Measurements from ENCODE around the gene YPEL1.

Gene YPEL1

GRCh38 chr22:21677606-21678443 lies 57.8 kb downstream of the YPEL1 start:
- Mint-ChIP-seq H3K36me3 (peaks cover 47% of the 10 kb centered on the region), H3K4me3 (no peak overlapping the region), H3K27ac (no peak overlapping the region), H3K4me1 (peaks cover 14% of the 10 kb centered on the region), H3K27me3 (no peaks in the 10 kb centered on the region), H3K9me3 (no peaks in the 10 kb centered on the region)
- ATAC-seq, result no peak

DNA sequence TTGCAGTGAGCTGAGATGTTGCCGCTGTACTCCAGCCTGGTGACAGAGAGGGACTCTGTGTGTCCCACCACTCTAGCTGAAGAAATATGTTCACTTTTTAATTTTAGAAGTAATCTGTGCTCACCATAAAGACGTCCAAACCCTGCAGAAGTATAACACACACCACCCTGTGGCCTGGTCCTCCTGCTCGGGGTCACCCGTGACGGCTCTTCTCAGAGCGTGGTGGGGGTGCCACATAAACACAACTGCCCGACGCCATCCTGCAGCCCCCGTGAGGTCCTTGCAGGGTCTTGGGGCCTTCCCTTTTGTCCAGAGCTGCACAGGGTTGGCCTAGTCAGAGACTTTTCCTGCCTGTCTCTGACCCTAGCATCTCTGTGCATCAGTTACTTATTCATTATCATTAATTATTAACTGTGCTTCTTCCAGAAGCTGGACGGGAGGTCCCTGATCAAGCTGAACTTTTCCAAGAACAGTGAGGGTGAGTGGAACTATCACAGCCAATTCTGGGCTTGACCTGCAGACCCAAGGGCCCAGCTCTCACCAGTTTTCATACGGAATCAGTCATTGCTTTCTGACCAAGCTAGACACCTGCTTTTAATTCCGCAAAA lies 60.9 kb downstream of the YPEL1 start:
- Mint-ChIP-seq H3K4me3 (no peak overlapping the region), H3K4me1 (peaks cover 19% of the 10 kb centered on the region), H3K36me3 (peaks cover 58% of the 10 kb centered on the region), H3K9me3 (no peaks in the 10 kb centered on the region), H3K27ac (no peak overlapping the region), H3K27me3 (no peaks in the 10 kb centered on the region)
- no peak for ATAC-seq

- peaks cover 27% of the 10 kb centered on the region for H3K4me1 Mint-ChIP-seq
- no peak overlapping the region for H3K4me3 Mint-ChIP-seq
- H3K9me3 Mint-ChIP-seq, result no peaks in the 10 kb centered on the region
- no peak for ATAC-seq
- no peaks in the 10 kb centered on the region for H3K27me3 Mint-ChIP-seq
- H3K36me3 Mint-ChIP-seq, result peaks cover 62% of the 10 kb centered on the region
- H3K27ac Mint-ChIP-seq, result no peak overlapping the region
Observed at GRCh38 chr22:21673534-21674321, 61.9 kb downstream of the YPEL1 start.

GRCh38 chr22:21672107-21672629 lies 63.4 kb downstream of the YPEL1 start:
- H3K27me3 Mint-ChIP-seq, result no peaks in the 10 kb centered on the region
- H3K4me3 Mint-ChIP-seq, result no peak overlapping the region
- H3K4me1 Mint-ChIP-seq, result peaks cover 38% of the 10 kb centered on the region
- no peak overlapping the region for H3K27ac Mint-ChIP-seq
- no peak for ATAC-seq
- H3K9me3 Mint-ChIP-seq, result no peaks in the 10 kb centered on the region
- H3K36me3 Mint-ChIP-seq, result peaks cover 62% of the 10 kb centered on the region

GRCh38 chr22:21669026-21669425 lies 66.6 kb downstream of the YPEL1 start:
- Mint-ChIP-seq H3K27ac (no peak overlapping the region), H3K4me1 (peaks cover 58% of the 10 kb centered on the region), H3K9me3 (no peaks in the 10 kb centered on the region), H3K4me3 (no peak overlapping the region), H3K36me3 (peaks cover 40% of the 10 kb centered on the region), H3K27me3 (no peaks in the 10 kb centered on the region)
- ATAC-seq, result no peak

GRCh38 chr22:21666786-21667185 lies 68.8 kb downstream of the YPEL1 start:
- Mint-ChIP-seq H3K4me3 (peak overlapping the region; percentile 96), H3K9me3 (no peaks in the 10 kb centered on the region), H3K27me3 (no peaks in the 10 kb centered on the region), H3K36me3 (peaks cover 17% of the 10 kb centered on the region), H3K4me1 (peaks cover 41% of the 10 kb centered on the region), H3K27ac (peak overlapping the region; percentile 96)
- no peak for ATAC-seq

DNA sequence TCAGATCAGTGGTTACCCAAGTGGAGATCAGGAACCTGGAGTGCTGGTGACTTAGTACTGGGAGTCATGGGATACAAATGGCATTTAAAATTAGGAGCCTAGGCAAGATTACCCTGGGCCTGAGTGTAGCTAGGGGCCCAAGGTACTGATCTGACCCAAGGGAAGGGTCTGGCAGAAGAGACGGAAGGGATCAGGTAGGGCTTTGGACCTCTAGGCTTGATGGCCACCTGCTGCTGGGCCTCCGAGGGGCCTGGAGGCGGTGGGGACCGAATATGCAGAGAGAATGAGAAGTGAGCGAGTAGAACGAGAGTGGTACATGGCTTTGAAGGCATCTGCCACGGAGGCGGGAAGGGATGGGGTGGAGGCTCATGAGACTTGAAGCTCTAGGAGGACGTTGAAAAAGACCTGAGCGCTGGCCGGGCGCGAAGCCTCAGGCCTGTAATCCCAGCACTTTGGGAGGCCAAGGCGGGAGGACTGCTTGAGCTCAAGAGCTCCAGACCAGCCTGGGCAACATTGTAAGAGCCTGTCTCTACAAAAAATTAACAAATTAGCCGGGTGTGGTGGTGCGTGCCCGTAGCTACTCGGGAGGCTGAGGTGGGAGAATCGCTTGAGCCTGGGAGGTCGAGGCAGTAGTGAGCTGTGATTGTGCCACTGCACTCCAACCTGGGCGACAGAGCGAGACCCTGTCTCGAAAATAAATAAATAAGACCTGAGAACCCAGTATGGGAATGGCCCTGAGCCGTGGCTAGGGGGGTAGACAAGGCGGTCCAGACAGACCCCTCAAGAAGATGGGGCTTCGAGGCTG lies 70.3 kb downstream of the YPEL1 start:
- H3K4me3 Mint-ChIP-seq, result peak overlapping the region; percentile 96
- ATAC-seq, result no peak
- H3K36me3 Mint-ChIP-seq, result peaks cover 5% of the 10 kb centered on the region

DNA sequence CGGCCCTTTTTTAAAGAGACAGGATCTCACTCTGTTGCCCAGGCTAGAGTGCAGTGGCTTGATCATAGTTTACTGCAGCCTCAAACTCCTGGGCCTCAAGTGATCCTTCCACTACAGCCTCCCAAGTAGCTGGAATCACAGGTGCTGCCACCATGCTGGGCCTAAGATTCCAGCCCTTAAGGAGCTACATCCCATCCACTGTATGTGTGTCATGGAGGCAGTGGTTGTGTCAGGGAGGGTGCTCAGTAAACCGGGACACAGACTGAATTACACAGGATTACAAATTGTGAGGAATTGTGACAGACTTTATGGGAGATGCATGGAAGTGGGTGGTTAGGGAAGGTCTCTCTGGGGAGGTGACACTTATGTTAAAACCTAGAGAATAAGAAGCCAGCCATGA lies 71.9 kb downstream of the YPEL1 start:
- Mint-ChIP-seq H3K4me1 (peaks cover 30% of the 10 kb centered on the region), H3K27me3 (no peaks in the 10 kb centered on the region), H3K36me3 (no peaks in the 10 kb centered on the region), H3K4me3 (no peak overlapping the region), H3K9me3 (no peaks in the 10 kb centered on the region), H3K27ac (no peak overlapping the region)
- no peak for ATAC-seq

More for the DNA sequence above, 70.3 kb downstream of the YPEL1 start:
- Mint-ChIP-seq H3K27me3 (no peaks in the 10 kb centered on the region), H3K9me3 (no peaks in the 10 kb centered on the region), H3K27ac (peak overlapping the region; percentile 96), H3K4me1 (peaks cover 40% of the 10 kb centered on the region)

DNA sequence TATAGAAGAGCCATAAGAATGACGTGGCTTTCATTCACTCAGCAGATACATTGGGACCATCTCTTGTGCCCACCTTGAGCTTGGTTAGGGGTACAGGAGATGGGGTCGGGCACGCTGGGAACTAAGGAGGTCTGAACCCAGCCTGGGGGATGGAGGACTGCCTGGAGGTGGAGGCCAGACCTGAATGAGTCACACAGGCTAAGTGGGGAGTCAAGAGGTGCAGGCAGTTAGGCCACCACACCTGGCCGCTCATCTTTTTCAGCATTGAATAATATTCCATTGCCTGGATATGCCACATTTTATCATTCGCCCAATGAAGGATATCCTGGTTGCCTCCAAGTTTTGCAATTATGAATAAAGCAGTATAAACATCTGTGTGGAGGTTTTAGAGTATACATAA lies 73.6 kb downstream of the YPEL1 start:
- H3K36me3 Mint-ChIP-seq, result no peaks in the 10 kb centered on the region
- H3K27ac Mint-ChIP-seq, result no peak overlapping the region
- H3K4me1 Mint-ChIP-seq, result peaks cover 29% of the 10 kb centered on the region
- H3K27me3 Mint-ChIP-seq, result no peaks in the 10 kb centered on the region
- H3K4me3 Mint-ChIP-seq, result no peak overlapping the region
- H3K9me3 Mint-ChIP-seq, result no peaks in the 10 kb centered on the region
- no peak for ATAC-seq

GRCh38 chr22:21660904-21661303 lies 74.7 kb downstream of the YPEL1 start:
- Mint-ChIP-seq H3K36me3 (no peaks in the 10 kb centered on the region), H3K4me1 (peaks cover 32% of the 10 kb centered on the region), H3K27me3 (no peaks in the 10 kb centered on the region), H3K27ac (no peak overlapping the region), H3K9me3 (no peaks in the 10 kb centered on the region), H3K4me3 (no peak overlapping the region)
- ATAC-seq, result no peak

DNA sequence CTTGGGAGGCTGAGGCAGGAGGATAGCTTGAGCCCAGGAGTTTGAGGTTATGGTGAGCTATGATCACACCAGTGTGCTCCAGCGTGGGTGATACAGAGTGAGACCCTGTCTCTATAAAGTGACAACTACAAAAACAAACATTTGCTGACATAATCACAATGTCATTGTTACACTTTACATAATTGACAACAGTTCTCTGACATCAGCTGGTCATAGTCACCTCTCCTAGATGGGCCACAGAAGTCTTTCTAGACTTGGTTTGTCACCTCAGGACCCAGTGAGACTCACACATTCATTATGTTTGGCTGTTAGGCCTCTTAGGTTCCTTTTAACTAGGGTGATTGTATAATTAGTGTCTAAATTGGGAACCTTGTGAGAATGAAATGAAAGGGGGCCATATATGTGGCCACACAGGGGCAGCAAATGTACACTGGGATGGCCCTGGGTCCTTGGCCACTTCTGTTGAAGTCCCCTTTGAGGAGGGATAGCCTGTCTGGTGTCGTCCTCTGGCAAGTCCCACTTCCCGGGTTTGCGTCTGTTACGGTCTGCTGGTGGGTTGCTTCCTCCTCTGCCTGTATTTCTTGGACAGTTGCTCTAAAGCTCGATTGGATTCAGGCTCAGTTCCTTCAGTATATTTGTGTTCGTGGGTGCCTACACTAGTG lies 75.6 kb downstream of the YPEL1 start:
- peaks cover 25% of the 10 kb centered on the region for H3K4me1 Mint-ChIP-seq
- H3K27me3 Mint-ChIP-seq, result no peaks in the 10 kb centered on the region
- no peak overlapping the region for H3K27ac Mint-ChIP-seq
- no peaks in the 10 kb centered on the region for H3K9me3 Mint-ChIP-seq
- no peaks in the 10 kb centered on the region for H3K36me3 Mint-ChIP-seq
- no peak for ATAC-seq
- H3K4me3 Mint-ChIP-seq, result no peak overlapping the region

DNA sequence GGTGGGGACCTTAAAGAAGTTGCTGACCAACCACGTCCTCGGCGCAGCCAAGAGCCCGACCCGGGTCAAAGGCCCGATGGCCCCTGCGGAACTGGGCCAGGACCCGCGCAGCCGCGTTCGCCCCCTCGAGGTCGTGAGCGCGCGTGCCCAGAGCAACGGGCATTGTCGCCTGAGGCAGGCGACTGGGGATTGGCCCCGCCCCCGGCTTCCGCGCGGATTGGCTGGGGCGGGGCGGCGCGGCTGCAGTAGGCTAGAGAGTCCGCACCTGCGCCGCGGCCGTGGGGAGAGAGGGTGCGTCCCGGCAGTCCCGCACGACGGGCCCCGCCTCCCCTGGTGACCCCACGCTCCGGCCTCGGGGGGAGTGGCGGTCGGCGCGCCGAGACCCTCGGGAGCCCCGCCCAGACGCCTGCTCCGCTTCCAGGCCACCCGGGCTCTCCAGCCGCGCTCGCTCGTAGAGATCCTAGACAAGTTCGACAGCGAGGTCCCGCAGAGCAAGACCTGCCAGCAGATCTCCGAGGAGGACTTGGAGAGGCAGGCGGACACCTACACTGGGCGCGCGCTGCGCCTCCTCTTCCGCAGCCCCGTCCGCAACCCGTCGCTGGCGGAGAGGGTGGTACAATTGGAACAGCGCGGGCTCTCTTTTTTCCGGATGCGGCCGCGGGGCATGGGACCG lies 78.1 kb downstream of the YPEL1 start:
- peak overlapping the region; percentile 81 for H3K4me3 Mint-ChIP-seq
- peaks cover 22% of the 10 kb centered on the region for H3K4me1 Mint-ChIP-seq
- peak; percentile 93 for ATAC-seq
- H3K27ac Mint-ChIP-seq, result peak overlapping the region; percentile 69
- no peaks in the 10 kb centered on the region for H3K27me3 Mint-ChIP-seq
- no peaks in the 10 kb centered on the region for H3K36me3 Mint-ChIP-seq
- no peaks in the 10 kb centered on the region for H3K9me3 Mint-ChIP-seq

GRCh38 chr22:21657020-21657359 lies 78.6 kb downstream of the YPEL1 start:
- Mint-ChIP-seq H3K4me3 (peak overlapping the region; percentile 81), H3K27ac (peak overlapping the region; percentile 25), H3K36me3 (no peaks in the 10 kb centered on the region), H3K27me3 (no peaks in the 10 kb centered on the region), H3K9me3 (no peaks in the 10 kb centered on the region), H3K4me1 (peaks cover 26% of the 10 kb centered on the region)
- no peak for ATAC-seq
